Fibroblast of skin of right quadriceps (primary cell): Measurements from ENCODE around the gene PRR20G.
"Not testable (repeated sequence)": the region's sequence is repeated elsewhere in the genome, so short reads cannot be mapped to it uniquely, and the experiment has no call there.

ENCODE experiments used
- DNase-seq: peaks from one replicate; pipeline ENCODE4 v3.0.0-alpha.2; 2013

PRR20G gene

GRCh38 chr3:127287840-127288239, at the start of gene PRR20G:
TSS of gene PRR20G (minus strand) at chr3:127288046. CDS start at chr3:127287365, 681 bp downstream.
- DNase-seq: no peak

GRCh38 chr3:127337001-127337400, 49.2 kb upstream of the PRR20G start:
- no peak for DNase-seq

GRCh38 chr3:127336101-127336500, 48.3 kb upstream of the PRR20G start:
- no peak for DNase-seq

- no peak for DNase-seq
Measured at GRCh38 chr3:127330385-127330784, 42.5 kb upstream of the PRR20G start.

GRCh38 chr3:127329631-127330285, 41.9 kb upstream of the PRR20G start:
- no peak for DNase-seq

GRCh38 chr3:127328421-127328820, 40.6 kb upstream of the PRR20G start:
- no peak for DNase-seq

GRCh38 chr3:127326341-127326740, 38.5 kb upstream of the PRR20G start:
- no peak for DNase-seq

- DNase-seq: no peak
Measured at GRCh38 chr3:127325629-127325961, 37.7 kb upstream of the PRR20G start.

GRCh38 chr3:127324913-127325628, 37.2 kb upstream of the PRR20G start:
- DNase-seq: no peak

- DNase-seq: no peak
Measured at GRCh38 chr3:127324076-127324475, 36.2 kb upstream of the PRR20G start.

- DNase-seq: no peak
Measured at GRCh38 chr3:127323581-127323980, 35.7 kb upstream of the PRR20G start.

GRCh38 chr3:127321371-127321770, 33.5 kb upstream of the PRR20G start:
- no peak for DNase-seq

- no peak for DNase-seq
Measured at GRCh38 chr3:127320529-127321121, 32.8 kb upstream of the PRR20G start.

- no peak for DNase-seq
Measured at GRCh38 chr3:127316685-127317084, 28.8 kb upstream of the PRR20G start.

- no peak for DNase-seq
Measured at GRCh38 chr3:127312818-127313217, 25.0 kb upstream of the PRR20G start.

GRCh38 chr3:127308821-127309220, 21.0 kb upstream of the PRR20G start:
- not testable (repeated sequence) for DNase-seq

GRCh38 chr3:127307916-127308315, 20.1 kb upstream of the PRR20G start:
- no peak for DNase-seq

- DNase-seq: no peak
Measured at GRCh38 chr3:127307112-127307835, 19.4 kb upstream of the PRR20G start.

- DNase-seq: no peak
Measured at GRCh38 chr3:127306361-127307111, 18.7 kb upstream of the PRR20G start.

GRCh38 chr3:127305499-127306060, 17.7 kb upstream of the PRR20G start:
- DNase-seq: no peak

- no peak for DNase-seq
Measured at GRCh38 chr3:127304121-127304744, 16.4 kb upstream of the PRR20G start.

- no peak for DNase-seq
Measured at GRCh38 chr3:127299276-127299675, 11.4 kb upstream of the PRR20G start.
